Measurements from ENCODE around the gene GAGE12F. TPM values are rescaled to one million over a fixed set of nuclear protein-coding genes. Genes with fewer than 3 reads are reported as not detected.
"Not testable (repeated sequence)": the region's sequence is repeated elsewhere in the genome, so short reads cannot be mapped to it uniquely, and the experiment has no call there.

Gene GAGE12F
- total RNA-seq, result not detected

- ATAC-seq (replicated peaks in 6 of 8); H3K4me3 ChIP-seq; H3K27ac ChIP-seq; in situ Hi-C loops (cut with MboI; ENCODE audit: low pct_unique_long_range_greater_than_20kb in 2 of 9, low sequenced_read_pairs in 9 of 9, unreplicated experiment in 9 of 9); H3K4me1 ChIP-seq (replicated peaks in 1 of 2): not testable (repeated sequence)
- WGBS, 10 experiments, result no CpG with 5 or more reads among the region's 16 CpGs
Measured at GRCh38 chrX:49560542-49560941, at the start of gene GAGE12F. GAGE12F (plus strand) TSS chrX:49560842; CDS start chrX:49561997, 1,155 bp downstream.

- H3K4me1 ChIP-seq (replicated peaks in 1 of 2); H3K4me3 ChIP-seq; ATAC-seq (replicated peaks in 6 of 8); H3K27ac ChIP-seq; in situ Hi-C loops (cut with MboI; ENCODE audit: low pct_unique_long_range_greater_than_20kb in 2 of 9, low sequenced_read_pairs in 9 of 9, unreplicated experiment in 9 of 9): not testable (repeated sequence)
- WGBS, 10 experiments, result no CpG with 5 or more reads among the region's 16 CpGs
Measured at GRCh38 chrX:49531877-49532276, 28.8 kb upstream of the GAGE12F start, which contains the start of gene GAGE12C. GAGE12C (plus strand) TSS chrX:49532177; CDS start chrX:49533332, 1,155 bp downstream.

GRCh38 chrX:49541433-49541832, 19.2 kb upstream of the GAGE12F start, which contains the start of gene GAGE12D:
GAGE12D (plus strand) TSS chrX:49541733; CDS start chrX:49542888, 1,155 bp downstream.
- H3K4me3 ChIP-seq; in situ Hi-C loops (cut with MboI; ENCODE audit: low pct_unique_long_range_greater_than_20kb in 2 of 9, low sequenced_read_pairs in 9 of 9, unreplicated experiment in 9 of 9); ATAC-seq (replicated peaks in 6 of 8); H3K4me1 ChIP-seq (replicated peaks in 1 of 2); H3K27ac ChIP-seq: not testable (repeated sequence)
- no CpG with 5 or more reads among the region's 16 CpGs for WGBS, 10 experiments

GRCh38 chrX:49550989-49551388, 9.7 kb upstream of the GAGE12F start, which contains the start of gene GAGE12E:
GAGE12E (plus strand) TSS chrX:49551289; CDS start chrX:49552444, 1,155 bp downstream.
- H3K4me1 ChIP-seq (replicated peaks in 1 of 2); H3K27ac ChIP-seq; ATAC-seq (replicated peaks in 6 of 8); in situ Hi-C loops (cut with MboI; ENCODE audit: low pct_unique_long_range_greater_than_20kb in 2 of 9, low sequenced_read_pairs in 9 of 9, unreplicated experiment in 9 of 9); H3K4me3 ChIP-seq: not testable (repeated sequence)
- no CpG with 5 or more reads among the region's 16 CpGs for WGBS, 10 experiments

GRCh38 chrX:49568728-49569127, 8.1 kb downstream of the GAGE12F start:
- no CpG with 5 or more reads among the region's 11 CpGs for WGBS, 10 experiments
- H3K27ac ChIP-seq; in situ Hi-C loops (cut with MboI; ENCODE audit: low pct_unique_long_range_greater_than_20kb in 2 of 9, low sequenced_read_pairs in 9 of 9, unreplicated experiment in 9 of 9); H3K4me1 ChIP-seq (replicated peaks in 1 of 2); ATAC-seq (replicated peaks in 6 of 8); H3K4me3 ChIP-seq: not testable (repeated sequence)

GRCh38 chrX:49569152-49569551, 8.5 kb downstream of the GAGE12F start:
- ATAC-seq (replicated peaks in 6 of 8); H3K4me1 ChIP-seq (replicated peaks in 1 of 2); H3K27ac ChIP-seq; H3K4me3 ChIP-seq; in situ Hi-C loops (cut with MboI; ENCODE audit: low pct_unique_long_range_greater_than_20kb in 2 of 9, low sequenced_read_pairs in 9 of 9, unreplicated experiment in 9 of 9): not testable (repeated sequence)
- no CpG with 5 or more reads among the region's 13 CpGs for WGBS, 10 experiments

- H3K27ac ChIP-seq; ATAC-seq (replicated peaks in 6 of 8); H3K4me1 ChIP-seq (replicated peaks in 1 of 2); H3K4me3 ChIP-seq; in situ Hi-C loops (cut with MboI; ENCODE audit: low pct_unique_long_range_greater_than_20kb in 2 of 9, low sequenced_read_pairs in 9 of 9, unreplicated experiment in 9 of 9): not testable (repeated sequence)
- no CpG with 5 or more reads among the region's 16 CpGs for WGBS, 10 experiments
Measured at GRCh38 chrX:49570100-49570499, 9.5 kb downstream of the GAGE12F start, which contains the start of gene GAGE12G. GAGE12G (plus strand) TSS chrX:49570400; CDS start chrX:49571555, 1,155 bp downstream.

GRCh38 chrX:49579649-49580048, 19.0 kb downstream of the GAGE12F start, which contains the start of gene GAGE12H:
GAGE12H (plus strand) TSS chrX:49579949; CDS start chrX:49581104, 1,155 bp downstream.
- in situ Hi-C loops (cut with MboI; ENCODE audit: low pct_unique_long_range_greater_than_20kb in 2 of 9, low sequenced_read_pairs in 9 of 9, unreplicated experiment in 9 of 9); H3K4me3 ChIP-seq; H3K27ac ChIP-seq; H3K4me1 ChIP-seq (replicated peaks in 1 of 2); ATAC-seq (replicated peaks in 6 of 8): not testable (repeated sequence)
- no CpG with 5 or more reads among the region's 16 CpGs for whole genome bisulfite sequencing, 10 experiments

- H3K4me3 ChIP-seq; H3K27ac ChIP-seq; ATAC-seq (replicated peaks in 6 of 8); in situ Hi-C loops (cut with MboI; ENCODE audit: low pct_unique_long_range_greater_than_20kb in 2 of 9, low sequenced_read_pairs in 9 of 9, unreplicated experiment in 9 of 9); H3K4me1 ChIP-seq (replicated peaks in 1 of 2): not testable (repeated sequence)
- WGBS, 10 experiments, result no CpG with 5 or more reads among the region's 16 CpGs
Measured at GRCh38 chrX:49589196-49589595, 28.6 kb downstream of the GAGE12F start, which contains the start of gene GAGE2A. GAGE2A (plus strand) TSS chrX:49589496; CDS start chrX:49590651, 1,155 bp downstream.

- H3K27ac ChIP-seq; H3K4me1 ChIP-seq (replicated peaks in 1 of 2); ATAC-seq (replicated peaks in 6 of 8); H3K4me3 ChIP-seq; in situ Hi-C loops (cut with MboI; ENCODE audit: low pct_unique_long_range_greater_than_20kb in 2 of 9, low sequenced_read_pairs in 9 of 9, unreplicated experiment in 9 of 9): not testable (repeated sequence)
- no CpG with 5 or more reads among the region's 37 CpGs for WGBS, 10 experiments
Measured at GRCh38 chrX:49589769-49590478, 29.3 kb downstream of the GAGE12F start.

- ATAC-seq (replicated peaks in 6 of 8); H3K27ac ChIP-seq; H3K4me1 ChIP-seq (replicated peaks in 1 of 2); H3K4me3 ChIP-seq; in situ Hi-C loops (cut with MboI; ENCODE audit: low pct_unique_long_range_greater_than_20kb in 2 of 9, low sequenced_read_pairs in 9 of 9, unreplicated experiment in 9 of 9): not testable (repeated sequence)
- 91 to 100% methylated on average over 1 to 7 of the region's 17 CpGs; no CpG with 5 or more reads in 8 of the 10 experiments for WGBS, 10 experiments
Measured at GRCh38 chrX:49590488-49590887, 29.8 kb downstream of the GAGE12F start.

- H3K4me3 ChIP-seq; H3K27ac ChIP-seq; ATAC-seq (replicated peaks in 6 of 8); in situ Hi-C loops (cut with MboI; ENCODE audit: low pct_unique_long_range_greater_than_20kb in 2 of 9, low sequenced_read_pairs in 9 of 9, unreplicated experiment in 9 of 9); H3K4me1 ChIP-seq (replicated peaks in 1 of 2): not testable (repeated sequence)
- WGBS, 10 experiments, result no CpG with 5 or more reads among the region's 16 CpGs
Measured at GRCh38 chrX:49598720-49599119, 38.1 kb downstream of the GAGE12F start, which contains the start of gene GAGE1. GAGE1 (plus strand) TSS chrX:49599020; CDS start chrX:49600175, 1,155 bp downstream.

GRCh38 chrX:49610718-49611310, 50.2 kb downstream of the GAGE12F start:
- Histone ChIP-seq H3K27ac (no peak overlapping the region), H3K4me3 (no peak overlapping the region), H3K4me1 (replicated peaks in 1 of 2) (no peaks in the 10 kb centered on the region)
- ATAC-seq (replicated peaks in 6 of 8), result no peak
- WGBS, 10 experiments, result 7 to 80% (median 51%) methylated on average over 1 to 7 of the region's 7 CpGs; no CpG with 5 or more reads in 7 of the 10 experiments
- in situ Hi-C loops (cut with MboI; ENCODE audit: low pct_unique_long_range_greater_than_20kb in 2 of 9, low sequenced_read_pairs in 9 of 9, unreplicated experiment in 9 of 9), result no loop called here

All from motor neuron (in vitro differentiated cells).